Measurements from ENCODE around the gene RBM33.

RBM33 gene

GRCh38 chr7:155648752-155649339 is 4.4 kb downstream of the RBM33 start:
- no peak for DNase-seq (ENCODE audit: low read depth)
- TF ChIP-seq CTCF (conservative IDR thresholded peaks at IDR 0.05; ENCODE audit: control insufficient read depth, insufficient read depth, low read depth, low read length), result no peak
- no peak overlapping the region for H3K4me3 ChIP-seq (ENCODE audit: control insufficient read depth, low read depth, low read length)

- no peak for TF ChIP-seq CTCF (conservative IDR thresholded peaks at IDR 0.05; ENCODE audit: control insufficient read depth, insufficient read depth, low read depth, low read length)
- DNase-seq (ENCODE audit: low read depth), result no peak
- H3K4me3 ChIP-seq (ENCODE audit: control insufficient read depth, low read depth, low read length), result no peak overlapping the region
Measured at GRCh38 chr7:155649588-155649987, 5.1 kb downstream of the RBM33 start.

- DNase-seq (ENCODE audit: low read depth), result peak; percentile 65
- H3K4me3 ChIP-seq (ENCODE audit: control insufficient read depth, low read depth, low read length), result no peak overlapping the region
- TF ChIP-seq CTCF (conservative IDR thresholded peaks at IDR 0.05; ENCODE audit: control insufficient read depth, insufficient read depth, low read depth, low read length), result no peak
Measured at GRCh38 chr7:155652156-155653114, 8.0 kb downstream of the RBM33 start.

GRCh38 chr7:155653803-155654202 is 9.3 kb downstream of the RBM33 start:
- no peak overlapping the region for H3K4me3 ChIP-seq (ENCODE audit: control insufficient read depth, low read depth, low read length)
- peak; percentile 79 for DNase-seq (ENCODE audit: low read depth)
- no peak for TF ChIP-seq CTCF (conservative IDR thresholded peaks at IDR 0.05; ENCODE audit: control insufficient read depth, insufficient read depth, low read depth, low read length)

GRCh38 chr7:155656891-155657290 is 12.4 kb downstream of the RBM33 start:
- H3K4me3 ChIP-seq (ENCODE audit: control insufficient read depth, low read depth, low read length), result no peak overlapping the region
- DNase-seq (ENCODE audit: low read depth), result no peak
- TF ChIP-seq CTCF (conservative IDR thresholded peaks at IDR 0.05; ENCODE audit: control insufficient read depth, insufficient read depth, low read depth, low read length), result no peak

- no peak overlapping the region for H3K4me3 ChIP-seq (ENCODE audit: control insufficient read depth, low read depth, low read length)
- DNase-seq (ENCODE audit: low read depth), result peak; percentile 44
- no peak for TF ChIP-seq CTCF (conservative IDR thresholded peaks at IDR 0.05; ENCODE audit: control insufficient read depth, insufficient read depth, low read depth, low read length)
Measured at GRCh38 chr7:155660059-155660757, 15.7 kb downstream of the RBM33 start.
